A549 (cell line): ENCODE data around the gene MYOT. TPM values are rescaled to one million over a fixed set of nuclear protein-coding genes. Genes with fewer than 3 reads are reported as not detected.

Source experiments
- ATAC-seq, 2 experiments: fragments of 200-7000 bp in 1 of 2; fragments of >200 bp in 1 of 2; cut with Nextera tagmentation in 1 of 2; cut with Tn5 transposase in 1 of 2; 3 replicates each; pipeline versions ENCODE4 v1.8.0 to v1.9.1; 2018 to 2020; ENCODE audit warnings: mild to moderate bottlenecking in 1 of 2, moderate library complexity in 1 of 2
- CTCF ChIA-PET: fragments of 300-600 bp; sonication (Branson Sonifier 250); formaldehyde crosslinking; extraction: SDS; loops from one replicate; lab custom pipeline; 2021; ENCODE audit warnings: antibody characterized with exemption, inconsistent platforms; lab: Yijun Ruan, JAX
- POLR2A ChIA-PET: fragments of 350-600 bp; formaldehyde crosslinking; extraction: SDS; loops from one replicate; lab custom pipeline; 2021; ENCODE audit warnings: antibody characterized with exemption, inconsistent platforms; lab: Yijun Ruan, JAX
- DNase-seq, 2 experiments: peaks; one replicate each; pipeline versions ENCODE4 v3.0.0 to v3.0.0-alpha.2; 2011 to 2016; ENCODE audit warnings: low read depth in 1 of 2, low spot score in 1 of 2
- FAIRE-seq: peaks from 2 replicates; lab custom pipeline; 2011; peaks lifted over from hg19 to GRCh38; lab: Jason Lieb, UNC
- H3K27ac ChIP-seq, 2 experiments: fragments of >200 bp; sonication (Bioruptor Twin); formaldehyde crosslinking; 3 replicates each; pipeline ENCODE4 v1.5.1; 2016 to 2017
- H3K4me1 ChIP-seq: fragments of >200 bp; sonication (Bioruptor Twin); formaldehyde crosslinking; 3 replicates; pipeline ENCODE4 v1.6.1; 2016
- H3K4me2 ChIP-seq: fragments of >200 bp; sonication (Bioruptor Twin); formaldehyde crosslinking; 3 replicates; pipeline ENCODE4 v1.6.1; 2016
- H3K4me3 ChIP-seq: fragments of >200 bp; sonication (Bioruptor Twin); formaldehyde crosslinking; 3 replicates; pipeline ENCODE4 v1.5.1; 2016
- H3K9me3 ChIP-seq: fragments of >200 bp; sonication (Bioruptor Twin); formaldehyde crosslinking; 3 replicates; pipeline ENCODE4 v1.6.1; 2016
- ATOH8 ChIP-seq: fragments of 250-450 bp; sonication (Bioruptor Pico); IDR thresholded peaks from 2 replicates; pipeline ENCODE4 v1.5.0; 2020; ENCODE audit warnings: low read depth, mild to moderate bottlenecking, moderate library complexity
- BCL3 ChIP-seq: fragments of >200 bp; sonication (Bioruptor Twin); formaldehyde crosslinking; IDR thresholded peaks from 3 replicates; pipeline ENCODE4 v1.6.1; 2016
- BHLHE40 ChIP-seq: IDR thresholded peaks from 2 replicates; pipeline ENCODE4 v1.6.1; 2012; ENCODE audit warnings: low read depth, low read length, inconsistent platforms
- CBX8 ChIP-seq: fragments of 200-600 bp; sonication (generic); IDR thresholded peaks from 2 replicates; pipeline ENCODE4 v1.6.1; 2016
- GATA3 ChIP-seq: IDR thresholded peaks from 2 replicates; pipeline ENCODE4 v1.6.1; 2012; ENCODE audit warnings: borderline replicate concordance
- HMGXB4 ChIP-seq: fragments of 250-450 bp; sonication (Bioruptor Pico); IDR thresholded peaks from 2 replicates; pipeline ENCODE4 v1.5.0; 2021; ENCODE audit warnings: mild to moderate bottlenecking, moderate library complexity, borderline replicate concordance
- KDM1A ChIP-seq: fragments of 200-600 bp; sonication (generic); IDR thresholded peaks from 2 replicates; pipeline ENCODE4 v1.6.1; 2016; ENCODE audit warnings: low read depth, mild to moderate bottlenecking
- MAFK ChIP-seq: fragments of 450-650 bp; IDR thresholded peaks from 2 replicates; pipeline ENCODE4 v1.6.1; 2014; ENCODE audit not compliant: partially characterized antibody
- POLR2A ChIP-seq: IDR thresholded peaks from 2 replicates; pipeline ENCODE4 v1.6.1; 2012; ENCODE audit warnings: mild to moderate bottlenecking, low read length
- RARB ChIP-seq: fragments of 250-450 bp; sonication (Bioruptor Pico); IDR thresholded peaks from 2 replicates; pipeline ENCODE4 v1.8.0; 2021; ENCODE audit warnings: mild to moderate bottlenecking, moderate library complexity
- REST ChIP-seq: fragments of 200-600 bp; sonication (generic); IDR thresholded peaks from 2 replicates; pipeline ENCODE4 v1.6.1; 2016; ENCODE audit warnings: antibody characterized with exemption, mild to moderate bottlenecking, moderate library complexity
- RFX5 ChIP-seq: fragments of 450-650 bp; IDR thresholded peaks from 2 replicates; pipeline ENCODE4 v1.7.1; 2014; ENCODE audit warnings: antibody characterized with exemption, mild to moderate bottlenecking, moderate library complexity
- RNF2 ChIP-seq: fragments of 200-600 bp; sonication (generic); IDR thresholded peaks from 2 replicates; pipeline ENCODE4 v1.6.1; 2016; ENCODE audit warnings: low read depth, mild to moderate bottlenecking, antibody characterized with exemption, moderate library complexity, borderline replicate concordance
- SMC3 ChIP-seq: fragments of >200 bp; sonication (Bioruptor Twin); formaldehyde crosslinking; IDR thresholded peaks from 3 replicates; pipeline ENCODE4 v1.6.1; 2018; ENCODE audit warnings: inconsistent platforms
- SREBF2 ChIP-seq: fragments of 450-650 bp; IDR thresholded peaks from 2 replicates; pipeline ENCODE4 v1.6.1; 2014; ENCODE audit warnings: mild to moderate bottlenecking, moderate library complexity
- TFCP2L1 ChIP-seq: fragments of 250-450 bp; sonication (Bioruptor Pico); IDR thresholded peaks from 2 replicates; pipeline ENCODE4 v1.5.0; 2021; ENCODE audit warnings: mild to moderate bottlenecking
- WGBS: methylation state at CpG from one replicate; pipeline ENCODE4 v1.1.6; 2017; ENCODE audit errors: missing lambda C conversion rate; 5-methylcytosine and 5-hydroxymethylcytosine counted together
- polyA plus RNA-seq, 4 experiments: library from polyadenylated mRNA; depleted of rRNA in 3 of 4; stranded (reverse); fragments of >200 nt; fragmentation: RNase III in 1 of 4; extraction: RNeasy Plus Mini Kit Qiagen cat#74134 plus additional on column Dnase treatment in 1 of 4; gene quantifications; 2 replicates in 3 of 4; 3 replicates in 1 of 4; pipeline ENCODE4 v1.2.3, GENCODE V29; 2011 to 2017

The MYOT gene
- polyA plus RNA-seq, 2 of the 4 experiments (the other 2 are of a cell fraction): 0.08 TPM; not detected in 1

- no peak overlapping the region for H3K4me3 ChIP-seq
- WGBS: 81% methylated on average over 4 of the region's 4 CpGs
- ATAC-seq: no peak
- POLR2A ChIA-PET: no interaction called here
- DNase-seq: no peak
- H3K4me1 ChIP-seq: peaks cover 6% of the 10 kb centered on the region; the same call in 2 of the 3 replicates
- no peak for FAIRE-seq
- CTCF ChIA-PET: interaction anchor here (0.6 to 1.0 kb wide), 2 partner anchors 57 to 157 kb away, joined by 3 to 4 read pairs; no protein-coding TSS in a partner anchor
- TF ChIP-seq GATA3 (no peak), RFX5 (no peak), RNF2 (no peak), REST (no peak), BCL3 (no peak), CBX8 (no peak), SMC3 (no peak)
- no peaks in the 10 kb centered on the region for H3K9me3 ChIP-seq
- no peak overlapping the region for H3K27ac ChIP-seq
- no peak overlapping the region for H3K4me2 ChIP-seq
Measured at GRCh38 chr5:137843676-137844299, 23.9 kb upstream of the MYOT start.

- no peak overlapping the region for H3K4me2 ChIP-seq
- ChIA-PET POLR2A (no interaction called here), CTCF (interaction anchor here (1.3 to 2.5 kb wide), 3 partner anchors 11 to 288 kb away, joined by 4 to 18 read pairs (median 6); no protein-coding TSS in a partner anchor)
- ATAC-seq (no peak), FAIRE-seq (no peak), DNase-seq (no peak)
- no peaks in the 10 kb centered on the region for H3K4me1 ChIP-seq
- no peak overlapping the region for H3K27ac ChIP-seq
- TF ChIP-seq BHLHE40 (no peak), SREBF2 (no peak), POLR2A (no peak), KDM1A (no peak), MAFK (no peak), TFCP2L1 (CRISPR knock-in tag) (no peak), ATOH8 (CRISPR knock-in tag) (no peak), HMGXB4 (CRISPR knock-in tag) (no peak), RARB (CRISPR knock-in tag) (no peak)
- H3K4me3 ChIP-seq: no peak overlapping the region
- H3K9me3 ChIP-seq: no peaks in the 10 kb centered on the region
Measured at GRCh38 chr5:137845472-137845871, 22.2 kb upstream of the MYOT start.
